Erythroblast (primary cell): Measurements from ENCODE around the gene SORT1.

ENCODE experiments used
- GATA1 ChIP-seq: IDR thresholded peaks from 2 replicates; pipeline ENCODE4 v1.6.1; 2011; ENCODE audit warnings: low read depth, mild to moderate bottlenecking, control low read depth, low read length, moderate library complexity
- POLR2A ChIP-seq: IDR thresholded peaks from 2 replicates; pipeline ENCODE4 v1.6.1; 2011; ENCODE audit warnings: mild to moderate bottlenecking, low read length

DNA sequence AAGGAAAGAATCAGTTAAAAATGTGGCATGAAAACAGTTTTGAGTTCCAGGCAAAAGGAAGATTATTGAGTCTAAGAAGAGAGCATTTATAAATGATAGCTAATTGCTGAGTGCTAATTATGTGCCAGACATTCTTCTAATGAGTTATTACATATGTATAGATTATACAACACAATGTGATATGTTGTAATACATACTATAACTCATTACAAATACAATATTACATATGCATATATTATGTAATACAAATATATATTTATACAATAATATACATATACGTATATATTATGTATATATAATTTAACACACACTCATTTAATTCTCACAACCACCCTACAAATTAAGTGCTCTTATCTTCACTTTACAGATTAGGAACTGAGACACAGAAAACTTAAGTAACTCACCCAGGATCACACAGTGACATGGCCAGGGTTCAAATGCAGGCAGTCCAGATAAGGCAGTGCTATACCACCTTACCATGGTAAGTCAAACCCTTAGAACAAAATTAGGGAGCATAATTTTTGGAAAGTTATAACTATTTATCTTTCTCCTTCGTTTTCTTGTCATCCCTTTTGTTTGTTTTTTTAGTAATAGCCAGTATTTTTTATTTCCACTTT is 4.0 kb downstream of the SORT1 start:
- TF ChIP-seq POLR2A (no peak), GATA1 (no peak)
